Motor neuron (in vitro differentiated cells): Measurements from ENCODE around the gene MTSS2. TPM values are rescaled to one million over a fixed set of nuclear protein-coding genes. Genes with fewer than 3 reads are reported as not detected.
A peak's percentile ranks its signal among the peaks of the same experiment; 100 is the strongest.
"Not testable (repeated sequence)": the region's sequence is repeated elsewhere in the genome, so short reads cannot be mapped to it uniquely, and the experiment has no call there.

Experiments
- ATAC-seq, 8 experiments: fragments of 200-7000 bp; cut with Tn5 transposase; replicated peaks in 6 of 8; 2 replicates each; pipeline ENCODE4 v1.8.0; 2021; ENCODE audit warnings: mild to moderate bottlenecking in 8 of 8, moderate library complexity in 8 of 8
- H3K27ac ChIP-seq, 2 donors: fragments of 250-450 bp; sonication (Bioruptor Pico); 2 replicates each; pipeline ENCODE4 v1.9.0; 2021; ENCODE audit warnings: antibody characterized with exemption in 2 of 2, mild to moderate bottlenecking in 2 of 2, moderate library complexity in 1 of 2
- H3K4me1 ChIP-seq, 2 donors: fragments of 250-450 bp; sonication (Bioruptor Pico); replicated peaks in 1 of 2; 2 replicates each; pipeline ENCODE4 v1.6.1; 2021; ENCODE audit warnings: antibody characterized with exemption in 2 of 2, mild to moderate bottlenecking in 2 of 2, moderate library complexity in 1 of 2
- H3K4me3 ChIP-seq, 5 donors: fragments of 250-450 bp; sonication (Bioruptor Pico); 2 replicates each; pipeline ENCODE4 v1.9.0; 2021; ENCODE audit warnings: antibody characterized with exemption in 5 of 5, mild to moderate bottlenecking in 5 of 5, moderate library complexity in 4 of 5
- WGBS, 10 experiments: fragments of 450-650 bp; shearing (Covaris generic); methylation state at CpG; one replicate each; pipeline ENCODE4 v1.0.0; 2022; 5-methylcytosine and 5-hydroxymethylcytosine counted together
- in situ Hi-C, 9 experiments: fragments of 400-800 bp; cut with MboI; loops; one replicate each; pipeline ENCODE4 v1.15.0; 2021; ENCODE audit warnings: low sequenced_read_pairs in 9 of 9, low pct_unique_long_range_greater_than_20kb in 2 of 9; ENCODE audit not compliant: unreplicated experiment in 9 of 9
- total RNA-seq, 8 experiments: library from RNA; unstranded; fragments of 300-600 nt; gene quantifications; 2 replicates each; pipeline versions ENCODE4 v1.2.3 to v1.2.4, GENCODE V29; 2022

MTSS2 gene
- total RNA-seq, 8 experiments from 2014 or later: 11.7 to 109 (median 25.6) TPM

DNA sequence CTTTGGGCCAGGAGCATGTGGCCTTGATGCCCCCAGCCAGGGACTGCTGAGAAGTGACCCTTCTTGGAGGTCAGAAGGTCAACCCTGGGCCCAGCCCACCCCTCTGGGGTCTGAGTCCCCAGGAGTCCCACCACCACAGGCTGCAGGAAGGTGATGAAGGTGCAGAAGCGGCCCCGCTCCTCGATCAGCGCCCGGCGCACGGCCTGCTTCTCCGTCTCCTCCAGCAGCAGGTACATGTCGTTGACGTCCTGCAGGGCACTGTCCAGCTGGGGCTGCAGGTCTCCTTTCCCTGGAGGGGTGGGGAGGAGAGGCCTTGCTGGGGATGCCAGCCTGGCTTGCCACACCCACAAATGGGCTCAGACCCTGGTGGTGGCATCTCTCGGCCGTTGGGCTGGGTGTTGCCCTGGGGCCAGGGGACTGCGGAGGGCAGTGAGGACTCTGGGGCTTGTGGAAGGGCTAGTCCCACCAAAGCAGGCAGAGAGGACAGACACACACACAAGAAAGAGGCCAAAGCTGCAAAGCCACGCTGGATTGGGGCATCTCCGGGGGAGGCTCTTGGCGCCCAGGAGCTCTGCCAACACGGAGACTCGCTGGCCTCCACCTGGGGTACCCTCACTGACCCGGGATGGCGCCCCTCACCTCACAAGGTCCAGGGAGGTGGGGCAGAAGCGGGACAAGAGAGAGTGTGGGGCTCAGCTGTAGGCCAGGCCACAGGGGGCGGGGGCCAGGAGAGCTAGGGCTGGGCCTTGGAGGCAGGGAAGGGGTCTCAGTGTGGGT is 7.5 kb downstream of the MTSS2 start:
- H3K27ac ChIP-seq: no peak overlapping the region
- peaks cover 2 to 17% of the 10 kb centered on the region in 2 donors for H3K4me1 ChIP-seq
- in situ Hi-C loops: loop anchor here in 1 of 9 experiments (10.0 kb wide), 1 partner anchor 86 kb away; no protein-coding TSS in a partner anchor
- H3K4me3 ChIP-seq: no peak overlapping the region
- no peak for ATAC-seq
- 91 to 98% methylated on average over 6 to 8 of the region's 22 CpGs; no CpG with 5 or more reads in 8 of the 10 experiments for WGBS, 10 experiments

GRCh38 chr16:70677499-70678120 is 8.2 kb downstream of the MTSS2 start:
- no peak overlapping the region for H3K27ac ChIP-seq
- in situ Hi-C loops: loop anchor here in 1 of 9 experiments (10.0 kb wide), 1 partner anchor 87 kb away; no protein-coding TSS in a partner anchor

GRCh38 chr16:70676675-70677498 is 9.0 kb downstream of the MTSS2 start:
- H3K4me3 ChIP-seq: no peak overlapping the region
- WGBS, 10 experiments: 90 to 100% (median 100%) methylated on average over 1 to 2 of the region's 14 CpGs; no CpG with 5 or more reads in 7 of the 10 experiments
- ATAC-seq: peak in 3 of 8 experiments; percentile 77 to 85 (median 78)
- H3K4me1 ChIP-seq: peaks cover 0 to 9% of the 10 kb centered on the region in 2 donors
- in situ Hi-C loops: loop anchor here in 1 of 9 experiments (10.0 kb wide), 1 partner anchor 88 kb away; no protein-coding TSS in a partner anchor
- no peak overlapping the region for H3K27ac ChIP-seq

More at GRCh38 chr16:70677499-70678120, 8.2 kb downstream of the MTSS2 start:
- no peak for ATAC-seq
- H3K4me3 ChIP-seq: no peak overlapping the region
- peaks cover under 1 to 14% of the 10 kb centered on the region in 2 donors for H3K4me1 ChIP-seq
- 90 to 100% (median 95%) methylated on average over 1 to 5 of the region's 15 CpGs; no CpG with 5 or more reads in 7 of the 10 experiments for WGBS, 10 experiments

DNA sequence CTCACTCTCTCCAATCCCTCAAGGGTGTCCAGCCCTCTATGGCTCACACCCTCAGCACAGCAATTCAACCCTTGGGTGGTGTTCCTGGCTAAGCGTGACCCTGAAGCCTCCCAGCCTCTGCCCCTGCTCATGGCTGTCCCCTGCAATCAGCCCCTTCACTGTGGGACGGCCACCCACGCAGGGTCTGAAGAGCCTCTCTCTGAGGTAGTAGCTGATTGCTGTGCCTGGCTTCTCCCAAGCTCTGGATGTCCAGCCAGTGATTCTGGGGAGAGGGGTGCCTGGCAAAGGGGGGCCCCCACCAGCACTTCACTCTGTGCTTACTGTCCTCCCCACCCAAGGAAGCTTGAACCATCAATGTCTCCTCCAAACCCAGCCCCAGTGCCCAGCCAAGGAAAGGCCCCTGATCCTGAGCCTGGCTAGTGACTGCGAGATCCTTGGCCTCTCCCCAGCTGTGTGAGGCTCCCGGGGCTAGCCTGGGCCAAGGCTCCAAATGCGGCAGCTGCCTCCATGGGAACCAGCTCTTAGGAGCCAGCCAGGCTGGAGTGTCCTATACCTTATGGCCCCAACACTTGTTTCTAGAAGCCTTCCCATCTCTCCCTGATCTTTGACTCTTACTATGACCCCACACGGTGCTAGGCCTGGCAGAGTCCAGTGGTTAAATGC is 9.9 kb downstream of the MTSS2 start:
- Histone ChIP-seq H3K27ac (no peak overlapping the region), H3K4me3 (no peak overlapping the region), H3K4me1 (peaks cover 0 to 3% of the 10 kb centered on the region in 2 donors)
- in situ Hi-C loops: loop anchor here in 1 of 9 experiments (10.0 kb wide), 1 partner anchor 89 kb away; no protein-coding TSS in a partner anchor
- 70 to 100% (median 100%) methylated on average over 1 to 2 of the region's 7 CpGs; no CpG with 5 or more reads in 5 of the 10 experiments for WGBS, 10 experiments
- peak in 3 of 8 experiments; percentile 27 to 53 (median 36) for ATAC-seq

DNA sequence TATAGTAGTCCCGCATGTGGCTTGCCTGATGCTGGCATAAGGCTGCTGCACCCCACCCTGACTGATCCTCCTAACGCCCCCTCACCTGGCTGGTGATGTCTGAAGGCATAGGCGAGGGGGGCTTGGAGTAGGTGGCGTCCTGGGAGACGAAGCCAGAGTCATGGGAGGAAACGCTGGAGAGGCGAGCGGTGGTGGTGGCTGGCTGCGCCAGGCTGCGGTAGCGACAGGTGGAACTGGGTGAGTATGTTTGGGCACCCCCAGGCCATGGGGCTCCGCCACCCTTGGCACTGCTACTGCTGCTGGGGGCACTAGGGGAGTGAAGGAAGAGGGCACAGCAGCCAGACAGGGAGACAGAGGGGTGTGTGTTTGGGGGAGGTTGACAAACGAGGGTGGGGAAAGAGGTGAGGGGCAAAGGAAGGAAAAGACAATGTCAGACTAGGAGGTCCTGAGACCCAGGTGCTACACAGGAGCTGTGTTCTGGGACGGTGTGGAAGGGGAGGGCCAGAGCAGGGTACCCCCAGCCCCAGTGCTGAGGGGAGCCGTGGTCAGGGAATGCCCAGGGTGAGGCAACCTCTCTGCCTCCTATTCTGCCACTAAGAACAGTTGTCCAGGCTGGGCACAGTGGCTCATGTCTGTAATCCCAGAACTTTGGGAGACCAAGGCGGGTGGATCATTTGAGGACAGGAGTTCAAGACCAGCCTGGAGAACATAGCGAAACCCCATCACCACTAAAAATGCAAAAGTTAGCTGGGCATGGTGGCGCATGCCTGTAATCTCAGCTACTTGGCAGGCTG is 11.4 kb downstream of the MTSS2 start:
- H3K27ac ChIP-seq: no peak overlapping the region

DNA sequence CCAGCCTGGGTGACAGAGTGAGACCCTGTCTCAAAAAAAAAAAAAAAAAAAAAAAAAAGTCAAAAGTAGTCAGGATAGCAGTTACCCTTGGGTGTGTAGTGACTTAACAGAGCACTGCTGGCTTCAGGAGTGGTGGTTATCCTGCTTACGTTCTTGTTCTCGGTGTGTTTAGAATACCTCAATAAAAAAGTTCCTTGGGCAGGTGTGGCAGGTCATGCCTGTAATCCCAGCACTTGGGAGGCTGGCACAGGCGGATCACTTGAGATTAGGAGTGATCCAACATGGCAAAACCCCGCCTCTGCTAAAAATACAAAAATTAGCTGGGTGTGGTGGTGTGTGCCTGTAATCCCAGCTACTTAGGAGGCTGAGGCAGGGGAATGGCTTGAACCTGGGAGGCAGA is 14.9 kb downstream of the MTSS2 start:
- not testable (repeated sequence) for H3K4me3 ChIP-seq, ATAC-seq, H3K27ac ChIP-seq, H3K4me1 ChIP-seq
- 80 to 100% (median 100%) methylated on average over 1 to 4 of the region's 4 CpGs; no CpG with 5 or more reads in 1 of the 10 experiments for WGBS, 10 experiments
- in situ Hi-C loops: loop anchor here in 3 of 9 experiments (10.0 to 25.0 kb wide), 3 partner anchors 94 to 334 kb away; partner anchors contain the start of gene DDX19A (in 1 of the 3)

More for the DNA sequence above, 11.4 kb downstream of the MTSS2 start:
- in situ Hi-C loops: loop anchor here in 3 of 9 experiments (10.0 to 25.0 kb wide), 3 partner anchors 90 to 337 kb away; partner anchors contain the start of gene DDX19A (in 1 of the 3)
- no peak for ATAC-seq
- WGBS, 10 experiments: 42 to 100% (median 90%) methylated on average over 1 to 11 of the region's 18 CpGs; no CpG with 5 or more reads in 1 of the 10 experiments
- H3K4me1 ChIP-seq: no peaks in the 10 kb centered on the region
- no peak overlapping the region for H3K4me3 ChIP-seq

GRCh38 chr16:70670175-70670574 is 15.7 kb downstream of the MTSS2 start:
- WGBS, 10 experiments: 0 to 100% (median 80%) methylated on average over 1 to 2 of the region's 2 CpGs; no CpG with 5 or more reads in 3 of the 10 experiments
- H3K4me3 ChIP-seq: no peak overlapping the region
- ATAC-seq: peak in 1 of 8 experiments; percentile 44
- in situ Hi-C loops: loop anchor here in 3 of 9 experiments (10.0 to 25.0 kb wide), 3 partner anchors 95 to 333 kb away; partner anchors contain the start of gene DDX19A (in 1 of the 3)
- no peak overlapping the region for H3K27ac ChIP-seq
- no peaks in the 10 kb centered on the region for H3K4me1 ChIP-seq

DNA sequence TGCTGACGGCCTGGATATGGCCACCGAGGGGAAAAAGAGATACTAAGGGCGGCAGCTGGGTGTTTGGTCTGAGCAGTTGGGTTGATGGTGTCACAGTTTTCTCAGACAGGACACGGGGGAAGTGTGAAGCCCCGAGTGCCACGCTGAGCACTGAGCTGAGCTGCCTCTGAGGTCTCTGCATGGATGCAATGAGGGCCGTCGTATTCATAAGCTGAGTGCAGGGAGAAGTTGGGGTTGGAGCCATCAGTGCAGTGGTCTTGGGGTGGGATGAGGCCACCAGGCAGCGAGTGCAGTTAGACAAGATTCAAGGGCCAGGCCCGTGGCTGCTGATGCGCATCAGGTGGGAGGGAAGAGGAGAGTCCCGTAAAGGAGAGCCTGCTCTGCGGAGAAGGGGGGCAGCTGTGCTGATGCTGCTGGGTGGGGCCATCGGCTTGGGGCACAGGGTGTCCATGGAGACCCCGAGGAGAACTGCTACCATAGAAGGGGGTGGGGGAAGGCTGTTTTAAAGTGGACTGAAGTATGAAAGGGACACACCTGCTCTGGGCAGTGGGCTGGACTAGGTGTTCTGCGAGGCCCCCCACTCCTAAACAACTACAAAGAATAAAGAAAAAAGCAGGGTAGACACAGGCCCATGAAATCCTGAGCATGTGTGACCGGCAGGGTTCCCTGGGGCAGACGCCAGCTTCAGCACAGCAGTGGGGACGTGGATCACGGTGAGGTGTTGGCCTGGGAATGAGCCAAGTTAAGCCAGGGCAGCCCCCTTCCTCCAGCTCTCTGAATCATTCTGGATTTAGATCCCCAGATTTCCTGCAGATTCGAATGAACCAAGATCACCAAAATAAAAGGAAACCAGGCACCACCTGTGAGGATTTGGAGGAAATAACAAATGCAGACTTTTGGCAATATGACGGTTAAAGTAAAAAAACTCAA is 19.8 kb downstream of the MTSS2 start:
- H3K4me3 ChIP-seq: no peak overlapping the region
- H3K4me1 ChIP-seq: no peaks in the 10 kb centered on the region
- H3K27ac ChIP-seq: no peak overlapping the region
- no peak for ATAC-seq
- WGBS, 10 experiments: 79 to 100% (median 89%) methylated on average over 1 to 6 of the region's 22 CpGs; no CpG with 5 or more reads in 1 of the 10 experiments
- in situ Hi-C loops: loop anchor here in 2 of 9 experiments (25.0 kb wide), 2 partner anchors 279 to 329 kb away; partner anchors contain the start of gene DDX19A (in 1 of the 2)

DNA sequence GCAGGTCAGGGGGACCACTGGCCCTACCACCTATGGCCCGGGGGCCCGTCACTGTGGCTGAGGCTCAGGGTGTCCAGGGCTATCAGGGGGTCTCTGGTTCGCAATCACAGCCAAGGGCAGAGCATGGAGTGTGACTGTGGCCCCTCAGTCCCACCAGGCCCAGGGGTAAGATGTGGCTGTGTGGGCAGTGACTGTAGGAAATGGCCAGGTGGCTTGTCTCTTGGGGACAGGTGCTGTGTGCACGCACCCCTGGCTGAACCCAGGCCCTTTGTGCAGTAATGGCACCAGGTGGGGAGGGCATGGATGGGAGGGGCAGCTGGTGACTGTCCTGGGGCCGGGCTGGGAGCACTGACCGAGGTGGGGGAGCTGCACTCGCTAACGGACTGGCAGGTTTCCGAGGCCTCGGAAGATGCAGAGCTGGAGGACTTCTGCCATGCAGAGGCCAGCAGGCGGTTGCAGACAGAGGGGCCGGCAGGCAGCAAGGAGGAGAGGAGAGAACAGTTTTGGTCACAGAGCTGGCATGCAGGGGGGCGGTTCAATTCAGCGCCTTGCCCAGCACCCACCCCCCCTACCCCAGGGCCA is 20.6 kb downstream of the MTSS2 start:
- ATAC-seq: peak in 1 of 8 experiments; percentile 2
- H3K4me1 ChIP-seq: peaks cover 0 to 4% of the 10 kb centered on the region in 2 donors
- H3K27ac ChIP-seq: no peak overlapping the region
- no peak overlapping the region for H3K4me3 ChIP-seq
- 100% methylated on average over 1 to 2 of the region's 14 CpGs; no CpG with 5 or more reads in 8 of the 10 experiments for WGBS, 10 experiments
- in situ Hi-C loops: loop anchor here in 2 of 9 experiments (25.0 kb wide), 2 partner anchors 278 to 328 kb away; partner anchors contain the start of gene DDX19A (in 1 of the 2)
